ENCODE results near the gene TPSD1. TPM values are rescaled to one million over a fixed set of nuclear protein-coding genes. Genes with fewer than 3 reads are reported as not detected.

Gene TPSD1
- polyA plus RNA-seq, 3 donors = not detected

DNA sequence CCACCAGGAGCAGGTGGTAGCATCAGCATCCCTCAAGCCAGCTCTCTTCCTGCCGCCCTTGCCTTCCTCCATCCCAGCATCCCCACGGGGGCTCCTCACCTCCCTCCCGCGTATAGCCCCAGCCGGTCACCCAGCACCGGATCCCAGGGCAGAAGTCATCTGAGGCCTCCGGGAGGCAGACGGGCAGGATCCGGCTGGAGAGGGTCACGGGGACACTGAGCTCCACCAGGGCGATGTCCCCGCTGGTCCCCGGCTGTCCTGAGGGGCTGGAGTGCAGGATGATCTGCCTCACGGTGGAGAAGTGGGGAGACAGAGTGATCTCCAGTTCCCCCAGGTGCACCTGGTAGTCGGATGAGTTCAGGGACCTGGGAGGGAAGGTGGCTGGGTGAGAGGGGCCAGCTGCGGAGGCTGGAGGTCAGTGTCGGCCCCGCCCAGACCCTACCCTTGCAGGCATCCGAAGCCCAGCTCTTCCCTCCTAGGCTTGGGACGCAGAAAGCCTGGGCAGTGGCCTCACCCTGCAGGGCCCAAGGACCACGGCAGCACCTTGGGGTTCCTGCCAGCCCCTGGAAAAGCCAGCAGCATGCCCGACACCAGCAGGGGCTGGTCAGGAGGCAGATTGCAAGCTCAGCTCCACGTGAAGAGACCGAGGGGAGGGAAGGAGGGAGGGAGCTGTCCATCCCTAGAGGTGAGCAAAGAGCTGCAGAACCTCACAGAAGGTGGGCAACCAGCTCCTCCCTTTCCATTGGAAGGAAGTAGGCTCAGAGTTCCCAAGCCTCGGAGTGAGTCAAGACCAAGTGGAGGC is 33.1 kb upstream of the TPSD1 start:
- H3K79me2 ChIP-seq (ENCODE audit: insufficient read depth, low read length) = no peaks in the 10 kb centered on the region
- Mint-ChIP-seq H3K27ac (peak overlapping the region in 1 of 7 donors; percentile 31), H3K9me3 (peaks cover 0 to 2% (median 0%) of the 10 kb centered on the region in 7 donors), H3K36me3 (no peaks in the 10 kb centered on the region), H3K4me1 (no peaks in the 10 kb centered on the region), H3K4me3 (no peak overlapping the region), H3K27me3 (ENCODE audit: low read depth in 3 of 3) (peaks cover 0 to 3% (median 0%) of the 10 kb centered on the region in 3 donors)
- no peaks in the 10 kb centered on the region for H3K36me3 ChIP-seq (replicated peaks in 1 of 2; ENCODE audit: control insufficient read depth in 1 of 2, insufficient read depth in 2 of 2, low read length in 2 of 2)
- H3K27ac ChIP-seq (ENCODE audit: low read depth in 1 of 2, low read length in 2 of 2) = no peak overlapping the region
- WGBS (ENCODE audit: insufficient coverage) = 75% methylated on average over 17 of the region's 25 CpGs
- H3K27me3 ChIP-seq (ENCODE audit: control insufficient read depth in 2 of 2, insufficient read depth in 2 of 2, low read length in 2 of 2) = no peaks in the 10 kb centered on the region
- no peaks in the 10 kb centered on the region for H3K4me1 ChIP-seq (ENCODE audit: control insufficient read depth in 1 of 2, insufficient read depth in 2 of 2, low read length in 2 of 2)
- no peak overlapping the region for H3K4me3 ChIP-seq (replicated peaks in 1 of 3; ENCODE audit: low read depth in 2 of 3, low read length in 3 of 3)
- H3K9ac ChIP-seq (ENCODE audit: insufficient read depth, low read length, poor library complexity, severe bottlenecking) = no peak overlapping the region
- H3K9me3 ChIP-seq (replicated peaks in 1 of 2; ENCODE audit: control insufficient read depth in 1 of 2, insufficient read depth in 1 of 2, low read length in 2 of 2) = no peaks in the 10 kb centered on the region
- H4K20me1 ChIP-seq (ENCODE audit: insufficient read depth, low read length) = no peaks in the 10 kb centered on the region
- no peak overlapping the region for H3K4me2 ChIP-seq (replicated peaks; ENCODE audit: extremely low read depth, low read length, poor library complexity, severe bottlenecking)
- no peak overlapping the region for H2AFZ ChIP-seq (ENCODE audit: insufficient read depth, low read depth, low read length, poor library complexity, severe bottlenecking)
- intact Hi-C loops (cut with micrococcal nuclease) = no loop called here
- no peak for DNase-seq
- TF ChIP-seq, protein P1, sequence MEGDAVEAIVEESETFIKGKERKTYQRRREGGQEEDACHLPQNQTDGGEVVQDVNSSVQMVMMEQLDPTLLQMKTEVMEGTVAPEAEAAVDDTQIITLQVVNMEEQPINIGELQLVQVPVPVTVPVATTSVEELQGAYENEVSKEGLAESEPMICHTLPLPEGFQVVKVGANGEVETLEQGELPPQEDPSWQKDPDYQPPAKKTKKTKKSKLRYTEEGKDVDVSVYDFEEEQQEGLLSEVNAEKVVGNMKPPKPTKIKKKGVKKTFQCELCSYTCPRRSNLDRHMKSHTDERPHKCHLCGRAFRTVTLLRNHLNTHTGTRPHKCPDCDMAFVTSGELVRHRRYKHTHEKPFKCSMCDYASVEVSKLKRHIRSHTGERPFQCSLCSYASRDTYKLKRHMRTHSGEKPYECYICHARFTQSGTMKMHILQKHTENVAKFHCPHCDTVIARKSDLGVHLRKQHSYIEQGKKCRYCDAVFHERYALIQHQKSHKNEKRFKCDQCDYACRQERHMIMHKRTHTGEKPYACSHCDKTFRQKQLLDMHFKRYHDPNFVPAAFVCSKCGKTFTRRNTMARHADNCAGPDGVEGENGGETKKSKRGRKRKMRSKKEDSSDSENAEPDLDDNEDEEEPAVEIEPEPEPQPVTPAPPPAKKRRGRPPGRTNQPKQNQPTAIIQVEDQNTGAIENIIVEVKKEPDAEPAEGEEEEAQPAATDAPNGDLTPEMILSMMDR (IDR thresholded peaks at IDR 0.05) = no peak

DNA sequence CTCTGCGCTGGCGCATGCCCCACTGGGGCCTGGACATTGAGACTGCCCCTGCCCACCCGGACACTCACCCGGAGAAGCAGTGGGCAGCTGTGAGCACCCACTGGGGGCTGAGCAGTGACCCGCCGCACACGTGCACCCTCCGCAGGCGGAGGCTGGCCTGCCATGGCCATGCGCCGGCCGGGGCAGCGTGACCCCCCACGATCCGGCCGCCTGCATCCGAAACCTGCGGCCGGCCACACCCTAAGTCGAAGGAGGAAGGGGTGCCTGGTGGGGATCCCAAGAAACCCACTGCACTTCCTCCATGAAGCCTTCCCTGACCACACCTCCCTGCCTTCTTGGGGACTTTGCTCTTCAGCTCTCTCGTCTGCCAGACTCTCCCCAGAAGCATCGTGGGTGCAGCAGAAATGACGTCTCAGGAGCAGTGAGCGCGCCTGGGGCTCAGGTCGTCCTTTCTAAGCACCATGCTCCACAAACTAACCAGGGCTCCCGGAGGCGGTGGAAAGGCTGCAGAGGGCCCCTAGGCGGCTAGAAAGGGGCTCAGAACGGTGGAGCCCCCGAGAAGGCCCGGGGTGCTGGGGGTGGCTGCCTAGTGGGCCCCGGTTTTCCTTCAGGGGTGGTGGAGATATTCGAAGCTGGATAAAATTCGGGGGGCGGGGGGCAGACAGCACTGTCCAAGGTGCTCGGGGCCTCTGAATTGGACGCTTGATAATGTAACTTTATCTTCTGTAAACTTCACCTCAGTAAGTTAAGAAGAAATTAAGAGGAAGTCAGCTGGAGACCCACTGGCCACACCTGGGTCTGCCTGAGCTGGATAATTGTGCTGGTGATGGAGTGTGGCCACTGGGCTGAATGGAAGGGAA is 32.3 kb upstream of the TPSD1 start:
- Histone ChIP-seq H3K79me2 (ENCODE audit: insufficient read depth, low read length) (no peaks in the 10 kb centered on the region), H2AFZ (ENCODE audit: insufficient read depth, low read depth, low read length, poor library complexity, severe bottlenecking) (no peak overlapping the region), H3K4me3 (replicated peaks in 1 of 3; ENCODE audit: low read depth in 2 of 3, low read length in 3 of 3) (no peak overlapping the region), H3K9me3 (replicated peaks in 1 of 2; ENCODE audit: control insufficient read depth in 1 of 2, insufficient read depth in 1 of 2, low read length in 2 of 2) (no peaks in the 10 kb centered on the region), H3K4me1 (ENCODE audit: control insufficient read depth in 1 of 2, insufficient read depth in 2 of 2, low read length in 2 of 2) (no peaks in the 10 kb centered on the region), H3K4me2 (replicated peaks; ENCODE audit: extremely low read depth, low read length, poor library complexity, severe bottlenecking) (no peak overlapping the region), H3K27me3 (ENCODE audit: control insufficient read depth in 2 of 2, insufficient read depth in 2 of 2, low read length in 2 of 2) (no peaks in the 10 kb centered on the region), H3K36me3 (replicated peaks in 1 of 2; ENCODE audit: control insufficient read depth in 1 of 2, insufficient read depth in 2 of 2, low read length in 2 of 2) (no peaks in the 10 kb centered on the region), H3K27ac (ENCODE audit: low read depth in 1 of 2, low read length in 2 of 2) (no peak overlapping the region), H3K9ac (ENCODE audit: insufficient read depth, low read length, poor library complexity, severe bottlenecking) (no peak overlapping the region), H4K20me1 (ENCODE audit: insufficient read depth, low read length) (no peaks in the 10 kb centered on the region)
- Mint-ChIP-seq H3K36me3 (no peaks in the 10 kb centered on the region), H3K27me3 (ENCODE audit: low read depth in 3 of 3) (peaks cover 0 to 3% (median 0%) of the 10 kb centered on the region in 3 donors), H3K4me1 (no peaks in the 10 kb centered on the region), H3K9me3 (peaks cover 0 to 2% (median 0%) of the 10 kb centered on the region in 7 donors), H3K4me3 (no peak overlapping the region), H3K27ac (peak overlapping the region in 1 of 7 donors; percentile 17)
- TF ChIP-seq, protein P1 (IDR thresholded peaks at IDR 0.05) = no peak
- 87% methylated on average over 29 of the region's 38 CpGs for WGBS (ENCODE audit: insufficient coverage)
- no peak for DNase-seq
- intact Hi-C loops (cut with micrococcal nuclease) = no loop called here
